Activated CD8-positive, alpha-beta T cell treated with anti-CD3 and anti-CD28 coated beads for 36 hours (primary cell): ENCODE data around the gene SAMD4A. TPM values are rescaled to one million over a fixed set of nuclear protein-coding genes. Genes with fewer than 3 reads are reported as not detected.

Source experiments
- ATAC-seq: fragments of 200-7000 bp; cut with Tn5 transposase; one replicate; pipeline ENCODE4 v1.10.0; 2021; ENCODE audit warnings: mild to moderate bottlenecking, moderate library complexity
- CTCF ChIA-PET: fragments of 350-600 bp; sonication (Branson Sonifier 250); formaldehyde crosslinking; loops from one replicate; lab custom pipeline; 2021; ENCODE audit warnings: antibody characterized with exemption; lab: Charles Lee
- POLR2A ChIA-PET: fragments of 350-600 bp; sonication (Branson Sonifier 250); formaldehyde crosslinking; loops from one replicate; lab custom pipeline; 2021; ENCODE audit warnings: antibody characterized with exemption; lab: Charles Lee
- DNase-seq: peaks from one replicate; pipeline ENCODE4 v3.0.0-alpha.2; 2020
- H3K27ac Mint-ChIP-seq: one replicate; pipeline ENCODE4 v1.8.0; 2021; ENCODE audit warnings: mild to moderate bottlenecking, mixed read lengths
- H3K27me3 Mint-ChIP-seq: one replicate; pipeline ENCODE4 v1.8.0; 2021; ENCODE audit warnings: mixed read lengths
- H3K36me3 Mint-ChIP-seq: one replicate; pipeline ENCODE4 v1.8.0; 2021; ENCODE audit warnings: low read depth, mixed read lengths
- H3K4me1 Mint-ChIP-seq: one replicate; pipeline ENCODE4 v1.8.0; 2021; ENCODE audit warnings: low read depth, mixed read lengths
- H3K4me3 Mint-ChIP-seq: one replicate; pipeline ENCODE4 v1.8.0; 2021; ENCODE audit warnings: mild to moderate bottlenecking, moderate library complexity, mixed read lengths
- H3K9me3 Mint-ChIP-seq: one replicate; pipeline ENCODE4 v1.8.0; 2021; ENCODE audit warnings: mixed read lengths
- intact Hi-C: fragments of 100-400 bp; cut with micrococcal nuclease; formaldehyde crosslinking; loops from one replicate; pipeline ENCODE4 v1.10.0; 2022
- total RNA-seq, 2 experiments: library from RNA; stranded (reverse); gene quantifications; one replicate each; pipeline ENCODE4 v1.2.3, GENCODE V29; 2021
- TF ChIP-seq, protein P1 (sequence below): fragments of 200-600 bp; IDR thresholded peaks from one replicate; pipeline ENCODE4 v1.8.0; 2022; ENCODE audit warnings: antibody characterized with exemption, mild to moderate bottlenecking

Gene SAMD4A
- total RNA-seq, 2 experiments from 2014 or later: 4.5 to 4.9 TPM

DNA sequence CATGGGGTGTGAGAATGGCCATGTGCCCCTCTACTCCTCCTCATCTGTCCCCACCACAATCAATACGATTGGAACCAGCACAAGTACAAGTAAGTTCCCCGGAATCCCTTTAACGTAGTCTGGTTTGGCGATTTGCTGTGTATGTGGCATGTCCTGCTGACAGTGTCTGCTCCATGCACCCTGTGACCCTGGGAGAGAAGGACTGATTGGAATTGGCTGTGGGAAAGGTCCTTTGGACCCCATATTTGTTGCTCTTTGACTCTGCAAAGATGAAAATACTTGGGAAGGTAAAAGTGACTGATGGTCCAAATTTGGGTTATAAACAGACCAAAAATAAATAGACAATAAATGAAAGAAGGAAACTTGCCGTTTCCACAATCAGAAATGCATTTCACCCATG is 135.6 kb downstream of the SAMD4A start:
- no peaks in the 10 kb centered on the region for H3K9me3 Mint-ChIP-seq
- DNase-seq (no peak), ATAC-seq (no peak)
- POLR2A ChIA-PET: no interaction called here
- H3K27me3 Mint-ChIP-seq: peaks cover 18% of the 10 kb centered on the region
- H3K4me3 Mint-ChIP-seq: no peak overlapping the region
- H3K36me3 Mint-ChIP-seq: peaks cover 2% of the 10 kb centered on the region
- intact Hi-C loops: no loop called here
- TF ChIP-seq, protein P1, sequence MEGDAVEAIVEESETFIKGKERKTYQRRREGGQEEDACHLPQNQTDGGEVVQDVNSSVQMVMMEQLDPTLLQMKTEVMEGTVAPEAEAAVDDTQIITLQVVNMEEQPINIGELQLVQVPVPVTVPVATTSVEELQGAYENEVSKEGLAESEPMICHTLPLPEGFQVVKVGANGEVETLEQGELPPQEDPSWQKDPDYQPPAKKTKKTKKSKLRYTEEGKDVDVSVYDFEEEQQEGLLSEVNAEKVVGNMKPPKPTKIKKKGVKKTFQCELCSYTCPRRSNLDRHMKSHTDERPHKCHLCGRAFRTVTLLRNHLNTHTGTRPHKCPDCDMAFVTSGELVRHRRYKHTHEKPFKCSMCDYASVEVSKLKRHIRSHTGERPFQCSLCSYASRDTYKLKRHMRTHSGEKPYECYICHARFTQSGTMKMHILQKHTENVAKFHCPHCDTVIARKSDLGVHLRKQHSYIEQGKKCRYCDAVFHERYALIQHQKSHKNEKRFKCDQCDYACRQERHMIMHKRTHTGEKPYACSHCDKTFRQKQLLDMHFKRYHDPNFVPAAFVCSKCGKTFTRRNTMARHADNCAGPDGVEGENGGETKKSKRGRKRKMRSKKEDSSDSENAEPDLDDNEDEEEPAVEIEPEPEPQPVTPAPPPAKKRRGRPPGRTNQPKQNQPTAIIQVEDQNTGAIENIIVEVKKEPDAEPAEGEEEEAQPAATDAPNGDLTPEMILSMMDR: no peak
- H3K4me1 Mint-ChIP-seq: peaks cover 3% of the 10 kb centered on the region
- H3K27ac Mint-ChIP-seq: no peak overlapping the region
- CTCF ChIA-PET: interaction anchor here (3.3 kb wide), 1 partner anchor 11 kb away, joined by 10 read pairs; no protein-coding TSS in a partner anchor

DNA sequence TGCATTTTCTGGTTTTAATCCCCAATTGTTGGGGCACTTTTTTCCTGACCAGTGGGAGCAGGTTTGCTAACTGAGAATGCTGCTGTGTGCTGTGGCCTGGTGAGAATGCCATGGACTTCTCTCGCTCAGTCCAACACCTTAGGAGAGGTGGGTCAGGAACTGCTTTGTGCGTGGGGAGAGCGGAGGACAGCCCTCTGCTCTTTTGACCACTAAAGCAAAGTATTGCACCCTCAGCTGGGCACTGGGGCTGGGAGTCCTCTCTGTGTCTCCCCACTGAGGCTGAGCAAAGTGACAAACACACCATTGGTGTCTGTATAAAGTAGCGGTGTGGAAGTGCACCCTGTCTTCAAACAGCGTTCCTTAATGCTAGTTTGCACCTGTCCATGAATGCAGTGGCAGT is 136.2 kb downstream of the SAMD4A start:
- no peak overlapping the region for H3K27ac Mint-ChIP-seq
- intact Hi-C loops: no loop called here

DNA sequence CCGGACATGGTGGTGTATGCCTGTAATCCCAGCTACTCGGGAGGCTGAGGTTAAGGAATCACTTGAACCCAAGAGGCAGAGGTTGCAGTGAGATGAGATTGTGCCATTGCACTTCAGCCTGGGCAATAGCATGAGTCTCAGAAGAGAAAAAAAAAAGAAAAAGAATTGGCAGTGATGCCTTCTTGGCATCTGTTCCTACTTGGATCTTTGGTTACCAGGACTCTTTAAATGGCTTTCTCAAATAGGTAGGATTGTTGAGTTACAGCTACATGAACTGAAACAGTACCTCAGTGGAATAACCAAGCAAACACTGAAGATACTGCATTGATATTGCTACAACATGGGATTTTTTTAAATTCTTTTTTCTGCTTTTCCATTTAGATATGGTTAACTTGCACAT is 136.8 kb downstream of the SAMD4A start:
- intact Hi-C loops: no loop called here
- no peak for DNase-seq
- H3K27me3 Mint-ChIP-seq: peaks cover 16% of the 10 kb centered on the region
- peaks cover 2% of the 10 kb centered on the region for H3K36me3 Mint-ChIP-seq
- H3K27ac Mint-ChIP-seq: no peak overlapping the region
- POLR2A ChIA-PET: no interaction called here
- no peaks in the 10 kb centered on the region for H3K9me3 Mint-ChIP-seq
- H3K4me3 Mint-ChIP-seq: no peak overlapping the region
- H3K4me1 Mint-ChIP-seq: peaks cover 3% of the 10 kb centered on the region
- CTCF ChIA-PET: interaction anchor here (1.2 kb wide), 1 partner anchor 19 kb away, joined by 5 read pairs; no protein-coding TSS in a partner anchor
- no peak for ATAC-seq
- TF ChIP-seq, protein P1: no peak

More for the DNA sequence above, 136.2 kb downstream of the SAMD4A start:
- TF ChIP-seq, protein P1: no peak
- Mint-ChIP-seq H3K4me3 (no peak overlapping the region), H3K9me3 (no peaks in the 10 kb centered on the region), H3K27me3 (peaks cover 18% of the 10 kb centered on the region), H3K36me3 (peaks cover 2% of the 10 kb centered on the region), H3K4me1 (peaks cover 3% of the 10 kb centered on the region)
- CTCF ChIA-PET: interaction anchor here (1.2 to 3.3 kb wide), 2 partner anchors 12 to 20 kb away, joined by 5 to 10 read pairs; no protein-coding TSS in a partner anchor
- no peak for DNase-seq
- no peak for ATAC-seq
- POLR2A ChIA-PET: no interaction called here

DNA sequence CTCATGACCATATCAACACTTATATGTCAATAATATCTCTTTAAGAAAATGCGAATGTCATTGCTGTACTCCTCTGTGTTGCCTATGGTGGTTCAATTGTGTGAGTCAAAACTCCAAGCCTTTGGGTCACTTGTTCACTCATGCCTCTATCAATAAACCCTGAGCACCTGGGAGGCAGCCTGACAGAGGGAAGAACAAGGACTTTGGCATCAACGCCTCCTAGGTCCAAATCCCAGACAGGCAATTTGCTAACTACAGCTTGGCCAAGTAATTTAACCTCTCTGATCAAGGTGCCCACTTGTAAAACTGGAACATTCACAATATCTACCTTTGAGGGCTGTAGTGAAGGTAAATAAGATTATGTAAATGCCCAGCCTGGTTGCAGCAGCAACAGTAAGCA is 137.8 kb downstream of the SAMD4A start:
- Mint-ChIP-seq H3K27me3 (peaks cover 11% of the 10 kb centered on the region), H3K4me1 (peaks cover 3% of the 10 kb centered on the region), H3K9me3 (no peaks in the 10 kb centered on the region), H3K4me3 (no peak overlapping the region), H3K27ac (no peak overlapping the region), H3K36me3 (peaks cover 2% of the 10 kb centered on the region)
- intact Hi-C loops: no loop called here
- ATAC-seq (no peak), DNase-seq (no peak)
- POLR2A ChIA-PET: no interaction called here
- CTCF ChIA-PET: interaction anchor here (0.9 to 1.5 kb wide), 3 partner anchors 9 to 14 kb away, joined by 3 to 5 read pairs (median 3); no protein-coding TSS in a partner anchor
- TF ChIP-seq, protein P1: no peak

DNA sequence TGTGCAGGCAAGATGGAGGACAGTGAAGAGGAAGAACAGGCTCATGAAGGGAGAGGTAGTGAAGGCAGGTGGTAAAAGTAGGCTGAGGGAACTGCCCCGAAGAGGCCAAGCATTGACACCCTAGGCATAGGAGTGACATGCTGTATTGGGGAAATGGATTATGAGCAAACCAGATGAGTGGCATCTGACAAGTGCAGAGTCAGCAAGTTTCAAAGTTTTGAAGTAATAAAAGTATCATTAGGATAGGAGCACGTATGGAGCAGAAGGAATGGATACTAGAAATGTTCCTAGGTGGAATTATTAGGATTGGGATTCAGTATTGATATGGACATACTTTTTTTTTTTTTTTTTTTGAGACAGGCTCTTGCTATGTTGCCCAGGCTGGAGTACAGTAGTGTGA is 139.8 kb downstream of the SAMD4A start:
- TF ChIP-seq, protein P1: no peak
- intact Hi-C loops: no loop called here
- CTCF ChIA-PET: no interaction called here
- ATAC-seq: no peak
- Mint-ChIP-seq H3K4me3 (no peak overlapping the region), H3K36me3 (peaks cover 9% of the 10 kb centered on the region), H3K27me3 (peaks cover 2% of the 10 kb centered on the region), H3K4me1 (peaks cover 7% of the 10 kb centered on the region), H3K27ac (no peak overlapping the region), H3K9me3 (no peaks in the 10 kb centered on the region)
- POLR2A ChIA-PET: no interaction called here
- no peak for DNase-seq
